Stimulated activated CD8-positive, alpha-beta memory T cell treated with anti-CD3 and anti-CD28 coated beads, Interleukin-4, amount 100 ng/mL, for 4 hours (primary cell): ENCODE results near the gene PPFIBP1.
"Not testable (repeated sequence)": the region's sequence is repeated elsewhere in the genome, so short reads cannot be mapped to it uniquely, and the experiment has no call there.

Experiments used
- DNase-seq, 2 donors: peaks; one replicate each; pipeline ENCODE4 v3.0.0-alpha.2; 2020; ENCODE audit warnings: low read depth in 2 of 2, low spot score in 1 of 2

Gene PPFIBP1

DNA sequence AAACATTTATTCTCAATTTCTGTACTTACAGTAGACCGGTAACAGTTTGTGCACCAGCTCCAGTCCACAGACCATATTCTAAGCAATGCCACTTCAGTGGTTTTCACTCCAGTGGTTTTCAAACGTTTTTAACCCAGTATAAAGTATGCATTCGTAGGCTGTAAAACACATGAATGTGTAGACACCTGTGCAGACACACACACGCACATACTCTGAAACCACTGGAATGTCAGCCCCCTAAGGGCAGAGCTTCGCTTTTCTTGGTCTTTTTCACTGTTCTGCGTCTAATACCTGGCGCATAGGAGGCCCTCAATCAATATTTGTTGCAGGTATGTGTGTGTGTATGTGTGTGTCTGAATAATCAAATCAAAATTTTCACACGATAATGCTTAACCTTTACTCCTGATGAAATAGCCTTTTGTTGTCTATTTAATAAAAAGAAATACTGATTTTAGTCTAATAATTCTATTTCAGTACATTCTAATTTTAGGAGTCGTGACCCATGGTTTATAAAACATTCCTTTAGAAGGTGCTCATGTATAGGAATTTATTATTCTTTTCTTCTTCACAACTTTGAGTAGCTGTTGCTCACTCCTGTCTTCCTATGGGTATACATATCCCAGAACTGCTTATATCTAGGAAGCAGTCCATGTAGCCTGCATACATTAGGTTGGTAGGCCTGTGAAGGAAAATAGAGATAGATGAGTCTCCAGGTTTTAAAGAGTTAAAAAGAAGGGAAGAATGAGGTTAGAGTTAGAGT is 98.6 kb downstream of the PPFIBP1 start:
- no peak for DNase-seq

DNA sequence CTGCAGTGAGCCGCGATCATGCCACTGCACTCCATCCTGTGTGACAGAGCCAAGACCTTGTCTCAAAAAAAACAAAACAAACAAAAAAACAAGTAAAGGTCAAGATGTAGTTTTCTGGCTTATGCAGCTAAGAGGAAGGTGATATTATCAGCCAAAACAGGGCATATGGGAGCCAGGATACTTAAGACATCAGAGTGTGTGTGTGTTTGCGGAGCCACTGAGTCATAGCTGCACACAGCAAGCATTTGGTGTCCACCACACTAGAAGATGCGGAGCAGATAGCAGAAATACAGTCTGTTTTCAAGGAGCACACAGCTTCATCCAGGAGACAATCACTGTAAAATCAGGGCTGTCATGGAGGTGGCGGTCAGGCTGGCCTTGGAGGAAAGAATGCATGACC is 99.6 kb downstream of the PPFIBP1 start:
- DNase-seq, result no peak

DNA sequence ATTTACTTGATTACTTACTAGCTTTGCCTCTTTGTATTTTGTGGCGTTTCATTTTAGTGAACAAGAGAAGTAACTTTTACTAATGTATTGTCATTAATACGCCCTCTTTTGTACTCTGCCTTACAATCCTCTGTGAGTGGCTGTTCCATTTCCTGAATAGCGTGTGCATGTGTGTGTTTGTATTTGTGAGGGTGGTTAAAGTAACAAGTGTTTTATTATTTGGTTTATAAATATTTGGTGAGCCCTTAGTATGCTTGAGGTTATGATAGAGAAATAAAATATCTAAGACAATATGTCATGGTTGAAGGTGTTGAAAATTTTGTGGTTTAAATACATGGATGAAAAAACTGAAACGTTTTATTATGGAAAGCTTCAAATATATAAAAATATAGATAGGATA is 100.6 kb downstream of the PPFIBP1 start:
- no peak for DNase-seq

DNA sequence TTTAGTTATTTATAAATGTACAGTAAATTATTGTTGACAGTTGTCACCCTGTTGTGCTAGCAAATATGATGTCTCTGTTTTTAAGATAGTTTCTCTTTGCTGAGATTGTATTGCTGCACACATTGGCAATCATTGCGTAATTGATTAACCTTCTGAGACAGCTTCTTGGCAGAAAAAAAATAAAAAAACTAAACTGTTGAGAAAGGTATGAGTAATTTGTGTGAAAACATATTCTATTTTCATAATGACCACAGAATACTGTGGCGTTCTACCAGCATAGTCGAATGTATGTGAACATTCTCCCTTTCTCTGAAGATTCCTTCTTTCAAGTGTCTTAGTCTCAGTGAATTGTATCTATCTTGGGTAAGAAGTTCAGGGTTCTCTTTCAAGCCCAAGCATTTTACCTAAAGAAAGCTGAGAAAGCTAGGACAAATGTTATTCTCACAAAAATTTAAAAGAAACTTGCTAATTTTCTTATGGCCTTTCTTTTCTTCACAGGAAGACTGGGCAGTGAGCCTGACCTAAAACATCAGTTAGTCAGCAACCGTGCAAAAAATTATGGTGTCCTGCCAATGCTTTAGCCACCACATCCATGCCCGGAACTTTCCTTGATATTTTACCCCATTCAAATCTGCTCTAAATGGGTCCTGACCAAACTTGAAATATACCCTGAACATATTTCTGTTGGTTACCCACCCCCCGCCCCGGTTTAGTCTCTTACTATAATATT is 103.3 kb downstream of the PPFIBP1 start:
- no peak for DNase-seq

GRCh38 chr12:27627853-27628469 is 104.0 kb downstream of the PPFIBP1 start:
- DNase-seq, result not testable (repeated sequence)

- not testable (repeated sequence) for DNase-seq
Observed at GRCh38 chr12:27630219-27630618, 106.2 kb downstream of the PPFIBP1 start.

- no peak for DNase-seq
Observed at GRCh38 chr12:27631365-27631764, 107.4 kb downstream of the PPFIBP1 start.

- DNase-seq, result no peak
Observed at GRCh38 chr12:27631813-27632491, 107.9 kb downstream of the PPFIBP1 start.

GRCh38 chr12:27635349-27635972 is 111.5 kb downstream of the PPFIBP1 start:
- no peak for DNase-seq

DNA sequence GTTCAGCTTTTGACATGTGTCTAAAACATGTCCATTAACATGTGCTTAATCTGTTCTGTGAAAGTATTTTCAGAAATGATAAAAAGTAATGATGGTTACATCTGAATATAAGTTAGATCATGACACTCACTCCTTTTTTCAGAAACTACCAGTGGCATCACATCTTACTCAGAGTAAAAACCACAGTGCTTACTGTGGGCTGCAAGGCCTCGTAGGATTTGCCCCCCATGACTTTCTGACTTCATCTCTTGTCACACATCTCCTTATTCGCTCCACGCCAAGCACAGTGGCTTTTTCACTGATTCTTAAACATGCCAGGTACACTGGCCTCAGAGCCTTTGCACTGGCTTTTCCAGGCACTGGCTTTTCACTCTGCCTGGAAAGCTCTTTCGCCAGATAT is 112.6 kb downstream of the PPFIBP1 start:
- DNase-seq, result not testable (repeated sequence)

DNA sequence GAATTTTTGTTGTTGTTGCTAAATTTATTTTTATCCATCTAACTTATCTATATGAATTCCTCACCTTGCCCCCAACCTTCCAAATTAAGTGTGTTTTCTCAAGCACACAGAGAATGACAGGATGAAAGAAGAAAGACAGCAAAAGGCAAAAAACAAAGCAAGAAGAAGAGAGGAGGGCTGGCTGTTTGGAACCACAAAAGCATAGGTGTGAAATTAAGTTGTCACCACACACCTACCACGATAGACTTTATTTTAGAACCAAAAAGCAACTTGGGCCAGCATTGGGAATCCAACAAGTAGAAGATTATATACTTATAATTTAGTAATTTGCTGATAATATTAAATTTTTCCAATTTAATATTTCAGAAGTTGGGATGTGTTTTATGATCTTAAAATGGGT is 113.5 kb downstream of the PPFIBP1 start:
- DNase-seq, result no peak

- DNase-seq, result no peak
Observed at GRCh38 chr12:27639265-27639664, 115.3 kb downstream of the PPFIBP1 start.

GRCh38 chr12:27640566-27641200 is 116.7 kb downstream of the PPFIBP1 start:
- DNase-seq, result not testable (repeated sequence)

- not testable (repeated sequence) for DNase-seq
Observed at GRCh38 chr12:27642361-27642760, 118.4 kb downstream of the PPFIBP1 start.

GRCh38 chr12:27642892-27643291 is 118.9 kb downstream of the PPFIBP1 start:
- not testable (repeated sequence) for DNase-seq

- no peak for DNase-seq
Observed at GRCh38 chr12:27644158-27644845, 120.3 kb downstream of the PPFIBP1 start.

DNA sequence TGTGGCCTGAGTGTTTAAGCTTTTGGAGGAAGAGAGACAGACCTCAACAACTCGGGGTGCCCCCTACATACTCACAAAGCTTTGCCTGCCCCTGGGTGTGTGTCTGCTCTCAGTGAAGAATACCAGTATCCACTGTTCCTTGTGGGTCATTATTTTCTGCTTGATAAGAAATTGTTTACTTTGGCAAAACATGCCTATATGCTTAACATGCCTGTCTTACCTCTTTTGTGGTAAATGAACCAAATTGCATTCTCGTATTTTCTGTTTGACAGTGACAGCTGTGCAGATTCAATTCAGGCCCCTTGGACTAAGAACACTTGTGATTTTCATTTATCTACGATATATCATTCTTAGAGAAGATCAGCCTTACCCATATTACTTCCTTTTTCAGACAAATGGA is 121.7 kb downstream of the PPFIBP1 start:
- DNase-seq, result no peak

GRCh38 chr12:27646149-27646548 is 122.1 kb downstream of the PPFIBP1 start:
- DNase-seq, result no peak

- no peak for DNase-seq
Observed at GRCh38 chr12:27650011-27650410, 126.0 kb downstream of the PPFIBP1 start.

DNA sequence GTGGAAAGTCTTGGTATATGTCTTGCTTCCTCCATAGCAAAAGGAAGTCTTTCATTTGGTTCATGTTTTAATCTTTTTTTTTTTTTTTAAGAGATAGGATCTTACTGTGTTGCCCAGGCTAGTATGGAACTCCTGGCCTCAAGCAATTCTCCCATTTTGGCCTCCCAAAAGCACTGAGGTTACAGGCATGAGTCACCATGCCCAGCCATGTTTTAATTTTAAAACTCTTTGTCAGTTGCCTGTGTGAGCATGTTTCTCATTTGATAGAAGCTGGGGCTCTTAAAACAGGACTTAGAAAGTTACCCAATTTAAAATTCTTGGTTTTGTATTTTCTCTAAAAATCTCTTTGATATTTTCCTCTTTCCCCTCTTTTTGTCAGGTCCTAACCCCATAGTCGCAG is 127.2 kb downstream of the PPFIBP1 start:
- no peak for DNase-seq
